GM18502 (cell line): ENCODE results near the gene CDH18.

Source experiments
- ATAC-seq: cut with Tn5 transposase; IDR thresholded peaks from one replicate; pipeline ENCODE4 v1.9.1; 2021; ENCODE audit warnings: mild to moderate bottlenecking; ENCODE audit not compliant: unreplicated experiment, poor library complexity

CDH18 gene

GRCh38 chr5:19940192-19940591 is 47.8 kb downstream of the CDH18 start:
- no peak for ATAC-seq

DNA sequence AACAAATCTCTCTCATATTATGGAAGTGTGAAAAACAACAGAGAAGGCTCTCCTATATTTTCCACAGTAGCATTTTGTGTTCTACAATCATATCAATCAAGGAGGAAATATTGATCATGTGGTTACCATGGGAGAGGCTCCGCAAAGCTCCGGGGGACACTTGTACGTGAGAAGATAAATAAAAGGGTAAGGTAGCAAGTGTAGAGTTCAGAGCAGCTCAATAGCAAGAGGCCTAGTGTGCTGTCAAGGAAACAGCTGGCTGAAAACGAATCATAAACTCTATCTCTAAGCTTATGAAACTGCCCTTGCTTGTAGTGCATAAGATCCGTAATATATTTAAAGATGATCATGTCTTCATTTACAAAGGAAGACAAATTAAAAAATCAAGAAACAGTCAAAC is 57.5 kb downstream of the CDH18 start:
- ATAC-seq: no peak

DNA sequence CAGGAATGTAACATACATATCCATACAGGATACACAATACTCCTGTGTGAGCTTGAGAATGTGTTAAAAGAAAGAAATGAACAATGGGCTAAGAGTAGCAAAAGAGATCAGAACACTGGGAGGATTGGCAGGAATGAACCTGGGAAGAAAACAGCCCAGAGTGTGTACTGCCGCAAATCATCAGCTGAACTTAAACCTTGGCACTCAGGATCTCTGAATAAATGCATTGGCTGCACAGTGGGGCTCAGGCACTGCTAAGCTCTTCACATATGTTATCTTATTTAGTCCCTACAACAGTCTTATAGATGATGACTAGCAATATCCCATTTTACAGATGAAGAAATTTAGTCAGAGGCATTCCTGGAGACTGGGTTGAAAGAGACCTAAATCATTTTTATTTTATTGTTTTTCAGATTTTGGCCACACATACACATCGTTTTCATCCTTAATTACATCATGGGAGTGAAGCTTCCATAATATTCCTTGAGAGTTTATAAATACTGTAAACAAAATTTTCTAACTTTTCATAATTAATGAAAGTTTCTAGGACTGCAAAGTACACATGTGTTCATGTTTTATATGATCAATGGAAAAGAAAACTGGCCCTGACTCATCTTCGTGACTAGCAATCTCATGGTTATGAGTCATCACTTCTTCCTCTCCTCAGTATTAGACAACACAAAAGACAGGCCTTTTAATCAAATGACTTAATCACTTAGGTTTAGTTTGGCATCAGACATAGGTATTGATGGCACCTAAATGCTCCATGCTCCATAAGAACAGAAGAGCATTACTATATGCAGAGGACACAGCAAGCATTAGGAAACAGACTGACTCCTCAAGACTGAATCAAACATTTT is 59.2 kb downstream of the CDH18 start:
- no peak for ATAC-seq

GRCh38 chr5:19927919-19928318 is 60.1 kb downstream of the CDH18 start:
- no peak for ATAC-seq

- ATAC-seq: no peak
Measured at GRCh38 chr5:19927170-19927569, 60.8 kb downstream of the CDH18 start.

DNA sequence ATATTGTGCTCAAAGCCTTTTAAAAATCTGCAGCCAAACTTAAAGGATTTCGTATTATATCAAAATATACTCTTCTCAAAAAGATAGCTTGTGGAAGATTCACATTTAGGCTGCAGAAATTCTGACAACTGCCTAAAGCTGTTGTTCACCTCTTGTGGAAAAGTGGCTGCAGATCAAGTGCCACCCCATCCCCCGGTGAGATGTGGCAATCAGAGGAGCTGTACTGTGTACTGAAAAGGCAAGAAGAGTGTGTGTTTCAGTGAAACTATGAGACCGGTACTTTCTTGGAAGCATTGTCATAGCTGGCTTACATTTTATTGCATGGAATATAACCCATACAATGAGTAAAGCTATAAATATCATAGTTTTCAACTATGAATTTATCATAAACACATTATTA is 64.3 kb downstream of the CDH18 start:
- ATAC-seq: no peak

GRCh38 chr5:19920761-19921160 is 67.2 kb downstream of the CDH18 start:
- ATAC-seq: no peak

DNA sequence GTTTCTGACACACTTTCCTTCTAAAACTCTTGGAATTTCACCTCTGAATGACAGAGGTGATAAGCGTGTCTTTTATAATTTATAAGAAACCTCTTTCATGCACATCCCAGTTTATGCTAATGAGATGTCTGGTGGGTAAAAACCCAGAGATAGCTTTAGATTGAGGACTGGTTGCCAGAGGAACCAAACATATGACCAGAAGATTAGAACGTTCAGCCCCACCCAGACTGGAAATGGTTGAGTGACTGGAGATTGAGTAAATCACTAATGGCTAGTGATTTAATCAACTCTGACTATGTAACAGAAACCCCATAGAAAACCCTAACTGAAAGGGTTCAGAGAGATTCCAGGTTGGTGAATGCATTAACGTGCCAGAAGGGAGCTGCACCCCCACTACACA is 69.2 kb downstream of the CDH18 start:
- no peak for ATAC-seq

DNA sequence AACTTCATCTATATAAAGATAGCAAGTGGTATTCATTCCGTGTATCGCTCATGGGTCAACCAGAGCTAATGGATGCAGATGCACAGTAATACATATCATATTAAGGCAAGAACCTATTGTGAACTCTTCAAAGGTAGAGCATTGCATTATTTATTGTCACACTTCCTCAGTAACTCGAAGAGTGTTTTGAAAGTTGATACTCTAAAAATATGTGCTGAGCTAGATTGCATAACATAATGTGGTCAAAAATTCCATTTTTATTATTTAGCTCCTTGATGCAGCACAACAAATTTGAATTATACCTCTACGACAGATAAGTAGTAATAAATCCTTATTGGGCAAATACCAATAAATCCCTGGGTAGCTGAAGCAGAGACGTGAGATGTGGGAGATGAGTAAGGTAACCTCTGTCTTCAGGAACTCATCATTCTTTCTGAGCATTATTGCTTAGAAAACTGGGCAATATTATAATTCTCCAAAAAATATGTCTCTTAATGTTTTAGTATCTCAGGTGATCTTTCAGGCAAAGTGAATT is 70.3 kb downstream of the CDH18 start:
- ATAC-seq: no peak

GRCh38 chr5:19910136-19910535 is 77.9 kb downstream of the CDH18 start:
- no peak for ATAC-seq

- no peak for ATAC-seq
Measured at GRCh38 chr5:19904766-19905165, 83.2 kb downstream of the CDH18 start.

DNA sequence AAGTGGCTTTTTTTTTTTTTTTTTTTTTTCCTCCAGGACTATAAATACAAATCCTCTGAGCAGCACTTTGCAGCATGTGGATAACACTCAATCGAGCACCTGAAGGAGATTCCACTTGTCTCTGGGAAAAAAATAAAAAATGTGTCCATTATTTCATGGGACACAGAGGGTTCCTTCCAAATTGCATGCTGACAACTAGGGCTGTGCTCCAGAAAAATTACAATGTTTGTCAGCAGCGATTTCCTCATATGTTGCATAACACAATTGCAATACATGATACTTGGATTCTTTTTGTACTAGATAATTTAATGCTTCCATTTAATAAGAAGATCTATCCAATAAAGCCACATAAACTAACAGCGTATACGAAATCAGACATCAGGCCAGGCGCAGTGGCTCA is 84.4 kb downstream of the CDH18 start:
- ATAC-seq: no peak

DNA sequence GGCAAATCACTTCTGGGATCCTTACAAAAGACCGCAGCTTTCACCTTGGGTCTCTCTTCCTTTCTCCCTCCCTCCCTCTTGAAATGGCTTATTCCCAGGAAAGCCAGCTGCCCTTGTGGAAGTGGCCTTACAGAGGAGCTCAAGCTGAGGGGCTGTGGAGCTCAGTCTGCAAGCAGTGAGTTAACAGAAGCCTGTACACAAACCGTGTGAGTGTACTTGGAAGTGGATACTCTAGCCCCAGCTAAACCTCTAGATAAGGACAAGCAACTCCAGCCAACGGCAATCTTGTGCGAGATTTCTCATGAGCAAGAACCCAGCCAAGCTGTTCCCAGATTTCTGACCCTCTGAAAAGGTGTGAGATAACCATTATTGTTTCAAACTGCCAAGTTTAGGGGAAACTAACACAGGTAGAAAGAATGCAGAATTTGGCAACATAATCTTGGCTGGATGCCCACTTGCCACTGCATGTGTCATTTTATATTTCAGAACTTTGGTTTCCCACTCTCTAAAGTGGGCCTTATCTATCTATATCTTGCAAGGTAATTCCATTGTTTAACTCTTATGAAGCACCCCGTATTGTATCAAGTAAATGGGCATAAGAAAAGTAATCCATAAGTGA is 85.6 kb downstream of the CDH18 start:
- ATAC-seq: no peak

- no peak for ATAC-seq
Measured at GRCh38 chr5:19900269-19900668, 87.7 kb downstream of the CDH18 start.

DNA sequence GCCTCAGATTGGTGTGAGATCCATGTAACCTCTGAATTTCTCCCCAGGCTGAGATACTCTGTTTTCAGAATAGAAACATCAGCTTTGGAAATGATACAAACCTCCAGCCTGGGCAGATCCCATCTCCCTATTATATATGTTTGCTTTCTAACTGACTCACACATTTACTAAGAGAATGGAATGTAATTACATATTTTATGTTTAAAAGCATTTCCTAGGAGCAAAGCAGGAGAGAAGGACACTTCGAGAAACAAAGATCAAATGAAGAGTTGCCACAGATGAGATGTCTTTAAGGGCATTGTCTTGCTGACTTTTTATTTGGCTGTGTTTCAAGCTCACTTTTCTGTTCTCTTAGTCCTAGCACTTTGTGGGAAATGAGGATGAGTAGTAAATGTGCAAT is 96.3 kb downstream of the CDH18 start:
- ATAC-seq: no peak

- no peak for ATAC-seq
Measured at GRCh38 chr5:19886123-19886917, 101.7 kb downstream of the CDH18 start.

DNA sequence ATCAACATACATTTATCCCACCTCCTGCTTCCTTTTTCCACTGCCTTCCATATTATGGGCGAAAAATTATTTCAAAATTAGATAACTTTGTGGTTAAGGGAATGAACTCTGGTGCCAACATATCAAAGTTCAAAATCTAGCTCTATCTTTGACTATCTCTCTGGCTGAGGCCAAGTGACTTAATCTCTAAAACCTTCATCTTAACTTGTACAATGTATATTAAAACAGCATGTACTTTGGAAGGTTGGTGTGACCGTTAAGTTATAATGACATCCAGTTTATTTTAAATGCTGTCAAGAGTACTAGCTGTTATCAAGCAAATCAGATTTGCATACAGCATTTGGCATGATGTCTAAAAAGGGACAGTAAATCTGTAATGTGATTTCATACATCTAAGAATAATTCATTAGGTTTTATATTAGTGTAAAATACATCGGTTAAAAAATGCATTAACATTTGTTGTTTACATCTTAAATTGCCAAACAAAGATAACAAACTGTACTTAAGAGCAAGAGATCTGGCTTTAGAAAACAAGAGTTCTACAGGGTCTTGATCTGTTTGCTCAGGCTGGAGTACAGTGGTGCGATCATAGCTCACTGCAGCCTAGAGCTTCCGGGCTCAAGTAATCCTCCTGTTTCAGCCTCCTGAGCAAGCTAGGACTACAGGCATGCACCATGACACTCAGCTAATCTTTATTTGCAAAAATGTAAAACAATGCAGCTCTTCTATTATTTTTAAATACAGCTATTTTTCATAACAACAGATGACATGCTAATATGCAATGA is 102.8 kb downstream of the CDH18 start:
- ATAC-seq: no peak

- ATAC-seq: no peak
Measured at GRCh38 chr5:19880859-19881436, 107.1 kb downstream of the CDH18 start.

GRCh38 chr5:19880458-19880857 is 107.5 kb downstream of the CDH18 start:
- ATAC-seq: no peak

- ATAC-seq: no peak
Measured at GRCh38 chr5:19874811-19875210, 113.2 kb downstream of the CDH18 start.
